ENCODE data around the gene APLN. TPM values are rescaled to one million over a fixed set of nuclear protein-coding genes. Genes with fewer than 3 reads are reported as not detected.

Gene APLN
- total and polyA plus RNA-seq, 10 donors, result 0.09 to 2.0 (median 0.26) TPM; not detected in 2

DNA sequence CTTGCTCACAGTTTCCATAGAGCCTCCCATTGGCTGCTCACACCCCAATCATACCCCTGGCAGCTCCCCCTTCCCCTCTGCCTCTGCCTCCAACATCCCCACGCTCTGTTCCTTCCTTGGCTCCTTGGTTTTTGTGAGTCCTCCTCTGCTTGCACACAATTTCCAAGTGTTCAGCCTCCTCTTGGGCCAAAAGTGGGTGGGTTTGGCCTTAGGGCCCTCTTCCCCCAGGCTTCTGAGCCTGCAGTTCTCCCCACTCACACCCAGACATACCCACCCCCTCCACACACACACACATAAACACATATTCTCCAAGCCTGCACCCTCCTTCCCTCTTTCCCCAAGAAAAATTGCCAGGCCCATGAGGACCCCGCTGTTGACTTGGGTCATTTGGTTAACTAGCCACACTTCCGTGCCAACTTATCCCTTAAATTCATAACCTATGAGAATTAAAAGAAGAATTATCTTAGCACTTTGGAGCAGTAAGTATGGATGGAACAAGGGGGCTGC is 4.5 kb downstream of the APLN start:
- intact Hi-C loops (cut with DNase I; ENCODE audit: low total_unique reads), result no loop called here
- Histone ChIP-seq H3K4me1 (peaks cover 0 to 21% (median 13%) of the 10 kb centered on the region in 6 donors), H3K4me3 (no peak overlapping the region), H3K9me3 (no peaks in the 10 kb centered on the region), H3K27me3 (replicated peaks in 1 of 7) (peaks cover 0 to 34% (median 16%) of the 10 kb centered on the region in 7 donors), H3K27ac (no peak overlapping the region), H3K36me3 (no peaks in the 10 kb centered on the region)
- DNase-seq, result no peak
- 73 to 98% (median 91%) methylated on average over 3 of the region's 3 CpGs for WGBS, 5 donors
- TF ChIP-seq POLR2A (IDR thresholded peaks at IDR 0.05) (no peak), POLR2AphosphoS5 (IDR thresholded peaks at IDR 0.05) (no peak)
- TF ChIP-seq, protein P1, sequence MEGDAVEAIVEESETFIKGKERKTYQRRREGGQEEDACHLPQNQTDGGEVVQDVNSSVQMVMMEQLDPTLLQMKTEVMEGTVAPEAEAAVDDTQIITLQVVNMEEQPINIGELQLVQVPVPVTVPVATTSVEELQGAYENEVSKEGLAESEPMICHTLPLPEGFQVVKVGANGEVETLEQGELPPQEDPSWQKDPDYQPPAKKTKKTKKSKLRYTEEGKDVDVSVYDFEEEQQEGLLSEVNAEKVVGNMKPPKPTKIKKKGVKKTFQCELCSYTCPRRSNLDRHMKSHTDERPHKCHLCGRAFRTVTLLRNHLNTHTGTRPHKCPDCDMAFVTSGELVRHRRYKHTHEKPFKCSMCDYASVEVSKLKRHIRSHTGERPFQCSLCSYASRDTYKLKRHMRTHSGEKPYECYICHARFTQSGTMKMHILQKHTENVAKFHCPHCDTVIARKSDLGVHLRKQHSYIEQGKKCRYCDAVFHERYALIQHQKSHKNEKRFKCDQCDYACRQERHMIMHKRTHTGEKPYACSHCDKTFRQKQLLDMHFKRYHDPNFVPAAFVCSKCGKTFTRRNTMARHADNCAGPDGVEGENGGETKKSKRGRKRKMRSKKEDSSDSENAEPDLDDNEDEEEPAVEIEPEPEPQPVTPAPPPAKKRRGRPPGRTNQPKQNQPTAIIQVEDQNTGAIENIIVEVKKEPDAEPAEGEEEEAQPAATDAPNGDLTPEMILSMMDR (IDR thresholded peaks at IDR 0.05 in 8 of 11, conservative IDR thresholded peaks at IDR 0.05 in 3 of 11), result no peak

DNA sequence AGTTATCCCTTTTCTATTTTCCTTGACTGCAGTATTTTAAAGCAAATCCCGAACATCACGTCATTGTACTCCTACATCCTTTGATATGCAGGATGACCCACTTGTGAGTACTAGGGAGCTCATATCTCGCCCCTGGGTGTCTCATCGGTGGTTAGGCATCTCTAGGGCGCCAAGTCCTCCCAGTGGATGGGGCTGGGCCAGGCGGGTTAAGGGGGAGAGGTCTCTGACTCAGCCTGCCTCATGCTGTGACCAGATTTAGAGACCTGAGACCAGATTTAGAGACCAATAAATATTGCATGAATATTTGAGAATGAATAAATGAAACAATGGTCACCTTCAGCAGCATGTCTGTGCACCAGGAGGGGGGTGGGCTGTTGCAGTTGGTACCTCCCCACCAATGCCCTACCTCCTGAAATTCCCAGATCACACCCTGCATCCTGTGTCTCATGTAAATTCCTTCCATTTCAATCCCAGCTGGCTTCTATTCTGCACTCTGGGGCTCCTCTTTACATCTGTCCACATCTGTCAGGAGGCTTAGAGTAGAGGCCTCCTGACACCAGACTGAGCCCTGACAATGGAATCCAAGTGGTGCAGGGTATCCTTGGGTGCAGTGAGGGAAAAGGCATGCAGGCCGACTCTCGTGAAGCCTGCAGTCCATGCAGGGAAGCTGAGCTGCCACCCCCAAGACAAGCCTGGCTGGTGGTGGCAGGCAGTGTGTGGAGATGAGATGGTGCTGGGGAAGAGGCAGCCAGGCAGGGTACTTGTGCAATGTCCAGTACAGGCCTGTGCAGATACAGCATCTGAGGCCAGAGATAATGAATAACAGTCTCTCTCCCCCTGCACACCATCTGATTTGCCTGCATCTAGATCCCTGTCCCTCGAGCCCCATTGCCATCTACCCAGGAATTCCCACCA is 5.2 kb downstream of the APLN start:
- Histone ChIP-seq H3K9me3 (no peaks in the 10 kb centered on the region), H3K27ac (no peak overlapping the region), H3K36me3 (no peaks in the 10 kb centered on the region), H3K27me3 (replicated peaks in 1 of 7) (peaks cover 0 to 26% (median 11%) of the 10 kb centered on the region in 7 donors), H3K4me3 (no peak overlapping the region), H3K4me1 (peaks cover 0 to 14% (median 7%) of the 10 kb centered on the region in 6 donors)
- no peak for DNase-seq
- intact Hi-C loops (cut with DNase I; ENCODE audit: low total_unique reads), result no loop called here
- TF ChIP-seq, protein P1 (IDR thresholded peaks at IDR 0.05 in 8 of 11, conservative IDR thresholded peaks at IDR 0.05 in 3 of 11), result no peak
- TF ChIP-seq POLR2AphosphoS5 (IDR thresholded peaks at IDR 0.05) (no peak), POLR2A (IDR thresholded peaks at IDR 0.05) (no peak)
- 66 to 92% (median 87%) methylated on average over 7 to 9 of the region's 9 CpGs for WGBS, 5 donors

DNA sequence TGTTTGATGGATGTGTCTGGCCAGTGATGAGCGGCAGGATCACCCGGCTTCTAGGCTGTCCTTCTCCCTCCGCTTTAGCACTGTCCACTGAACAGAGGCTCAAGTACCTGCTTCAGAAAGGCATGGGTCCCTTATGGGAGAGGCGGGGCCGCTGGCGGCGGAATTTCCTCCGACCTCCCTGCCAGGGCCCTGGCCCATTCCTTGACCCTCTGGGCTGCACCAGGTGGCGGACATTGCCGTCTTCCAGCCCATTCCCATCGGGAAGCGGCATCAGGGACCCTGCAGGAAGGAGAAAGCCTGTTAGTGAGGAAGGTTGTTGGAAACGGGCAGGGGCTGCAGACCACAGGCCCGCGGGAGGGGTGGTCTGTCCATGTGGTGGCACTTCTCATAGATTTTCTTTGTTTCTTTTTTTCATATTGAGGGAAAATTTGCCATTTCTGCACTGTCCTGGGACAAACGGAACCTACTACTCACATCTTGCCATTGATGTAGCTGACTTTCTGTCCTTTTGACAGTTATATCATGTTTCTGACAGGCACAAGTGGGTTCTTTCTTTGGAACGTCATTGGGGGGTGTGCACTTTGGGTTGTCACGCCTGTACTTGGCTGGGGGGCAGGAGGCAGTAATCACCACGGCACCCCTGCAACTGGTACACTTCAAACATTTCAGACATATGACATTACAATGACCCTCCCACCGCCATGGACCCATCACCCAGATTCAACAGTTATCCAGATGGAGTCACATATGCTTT is 6.1 kb downstream of the APLN start:
- intact Hi-C loops (cut with DNase I; ENCODE audit: low total_unique reads), result no loop called here
- no peak for TF ChIP-seq POLR2AphosphoS5 (IDR thresholded peaks at IDR 0.05)
- no peak for TF ChIP-seq POLR2A (IDR thresholded peaks at IDR 0.05)
- TF ChIP-seq, protein P1 (IDR thresholded peaks at IDR 0.05 in 8 of 11, conservative IDR thresholded peaks at IDR 0.05 in 3 of 11), result no peak
- Histone ChIP-seq H3K27me3 (replicated peaks in 1 of 7) (peaks cover 0 to 18% (median 4%) of the 10 kb centered on the region in 7 donors), H3K9me3 (no peaks in the 10 kb centered on the region), H3K27ac (no peak overlapping the region), H3K4me3 (no peak overlapping the region), H3K4me1 (peaks cover 0 to 5% (median 1%) of the 10 kb centered on the region in 6 donors), H3K36me3 (no peaks in the 10 kb centered on the region)
- no peak for DNase-seq
- 75 to 92% (median 85%) methylated on average over 12 to 20 of the region's 20 CpGs for WGBS, 5 donors

Measured in spleen (tissue), 11 donors.